Upper lobe of left lung (tissue), 6 donors: ENCODE results near the gene DMBT1. TPM values are rescaled to one million over a fixed set of nuclear protein-coding genes. Genes with fewer than 3 reads are reported as not detected.
A peak's percentile ranks its signal among the peaks of the same experiment; 100 is the strongest.

Source experiments
- ATAC-seq, 2 donors: fragments of 200-7000 bp; cut with Tn5 transposase; one replicate each; pipeline ENCODE4 v1.9.1; 2022; ENCODE audit warnings: mild to moderate bottlenecking in 2 of 2, moderate library complexity in 2 of 2; ENCODE audit not compliant: low FRiP score in 2 of 2
- DNase-seq, 2 donors: peaks; one replicate each; pipeline ENCODE4 v3.0.0-alpha.2; 2019 to 2020
- H3K27ac ChIP-seq, 4 donors: fragments of 200-600 bp; sonication (generic); one replicate each; pipeline ENCODE4 v1.5.1; 2016 to 2019
- H3K27me3 ChIP-seq, 4 donors: fragments of 200-600 bp; sonication (generic); one replicate each; pipeline ENCODE4 v1.5.1; 2017 to 2019
- H3K36me3 ChIP-seq, 4 donors: fragments of 200-600 bp; sonication (generic); one replicate each; pipeline ENCODE4 v1.5.1; 2016 to 2019
- H3K4me1 ChIP-seq, 4 donors: fragments of 200-600 bp; sonication (generic); one replicate each; pipeline ENCODE4 v1.5.1; 2018 to 2019
- H3K4me3 ChIP-seq, 4 donors: fragments of 200-600 bp; sonication (generic); one replicate each; pipeline ENCODE4 v1.5.1; 2017 to 2019; ENCODE audit warnings: mild to moderate bottlenecking in 2 of 4, moderate library complexity in 1 of 4
- H3K9me3 ChIP-seq, 4 donors: fragments of 200-600 bp; sonication (generic); one replicate each; pipeline ENCODE4 v1.5.1; 2018 to 2019
- CTCF ChIP-seq, 6 experiments: fragments of 450-650 bp in 4 of 6; fragments of 200-600 bp in 2 of 6; sonication (generic) in 2 of 6; IDR thresholded peaks; one replicate each; pipeline ENCODE4 v1.5.1; 2016 to 2019; ENCODE audit warnings: antibody characterized with exemption in 6 of 6
- EP300 ChIP-seq, 4 donors: sonication (generic); formaldehyde crosslinking; IDR thresholded peaks; one replicate each; pipeline ENCODE4 v1.5.1; 2017; ENCODE audit warnings: antibody characterized with exemption in 4 of 4, control low read depth in 2 of 4
- POLR2A ChIP-seq, 4 donors: fragments of 450-650 bp; IDR thresholded peaks; one replicate each; pipeline ENCODE4 v1.5.1; 2016 to 2017; ENCODE audit warnings: antibody characterized with exemption in 4 of 4, mild to moderate bottlenecking in 2 of 4
- POLR2AphosphoS5 ChIP-seq, 2 donors: sonication (generic); formaldehyde crosslinking; IDR thresholded peaks; one replicate each; pipeline ENCODE4 v1.5.1; 2017; ENCODE audit warnings: antibody characterized with exemption in 2 of 2
- WGBS, 2 donors: methylation state at CpG; one replicate each; pipeline ENCODE4 v1.1.5; 2017 to 2018; 5-methylcytosine and 5-hydroxymethylcytosine counted together
- total RNA-seq, 6 donors: library from RNA; depleted of rRNA in 4 of 6; stranded (reverse); fragments of >200 nt in 4 of 6; gene quantifications; one replicate each; pipeline versions ENCODE4 v1.1.0 to v1.2.1, GENCODE V29; 2016 to 2021
- donor health status: DM: no; HTN: no; CAD: no; lungs with moderate emphysema.
- donor health status: DM: no; HTN: yes; CAD: no; lungs with severe emphysema.

Gene DMBT1
- total RNA-seq, 6 donors from 2014 or later, result 16.8 to 201 (median 39.4) TPM

GRCh38 chr10:122648599-122649428, 88.3 kb downstream of the DMBT1 start:
- TF ChIP-seq CTCF (IDR thresholded peaks at IDR 0.05), result peak; percentile 26 to 77 (median 67)
- no peak for TF ChIP-seq POLR2AphosphoS5 (IDR thresholded peaks at IDR 0.05)
- WGBS, 2 donors, result 22 to 33% methylated on average over 9 to 10 of the region's 10 CpGs
- Histone ChIP-seq H3K27ac (peak overlapping the region in 1 of 4 donors; percentile 8), H3K4me3 (no peak overlapping the region), H3K36me3 (no peaks in the 10 kb centered on the region), H3K9me3 (no peaks in the 10 kb centered on the region), H3K27me3 (no peaks in the 10 kb centered on the region), H3K4me1 (no peaks in the 10 kb centered on the region)
- ATAC-seq (peak; percentile 52 to 57), DNase-seq (peak in 1 of 2 donors; percentile 60)

GRCh38 chr10:122649903-122650302, 89.3 kb downstream of the DMBT1 start:
- Histone ChIP-seq H3K9me3 (no peaks in the 10 kb centered on the region), H3K27me3 (no peaks in the 10 kb centered on the region), H3K4me1 (peaks cover 0 to 6% (median 2%) of the 10 kb centered on the region in 4 donors), H3K4me3 (no peak overlapping the region), H3K27ac (no peak overlapping the region), H3K36me3 (no peaks in the 10 kb centered on the region)
- no peak for TF ChIP-seq EP300 (IDR thresholded peaks at IDR 0.05)
- TF ChIP-seq POLR2AphosphoS5 (IDR thresholded peaks at IDR 0.05), result no peak
- no peak for TF ChIP-seq CTCF (IDR thresholded peaks at IDR 0.05)
- TF ChIP-seq POLR2A (IDR thresholded peaks at IDR 0.05), result no peak
- DNase-seq (no peak), ATAC-seq (no peak)
- WGBS, 2 donors, result 78 to 88% methylated on average over 5 of the region's 5 CpGs

- ATAC-seq (no peak), DNase-seq (no peak)
- H3K36me3 ChIP-seq, result no peaks in the 10 kb centered on the region
- H3K4me1 ChIP-seq, result peaks cover 0 to 10% (median 6%) of the 10 kb centered on the region in 4 donors
- 69 to 85% methylated on average over 2 of the region's 2 CpGs for WGBS, 2 donors
- no peak for TF ChIP-seq POLR2AphosphoS5 (IDR thresholded peaks at IDR 0.05)
- no peak for TF ChIP-seq EP300 (IDR thresholded peaks at IDR 0.05)
- TF ChIP-seq POLR2A (IDR thresholded peaks at IDR 0.05), result no peak
- TF ChIP-seq CTCF (IDR thresholded peaks at IDR 0.05), result no peak
- H3K27me3 ChIP-seq, result no peaks in the 10 kb centered on the region
- H3K27ac ChIP-seq, result no peak overlapping the region
- no peak overlapping the region for H3K4me3 ChIP-seq
- no peaks in the 10 kb centered on the region for H3K9me3 ChIP-seq
Observed at GRCh38 chr10:122650331-122650730, 89.8 kb downstream of the DMBT1 start.

DNA sequence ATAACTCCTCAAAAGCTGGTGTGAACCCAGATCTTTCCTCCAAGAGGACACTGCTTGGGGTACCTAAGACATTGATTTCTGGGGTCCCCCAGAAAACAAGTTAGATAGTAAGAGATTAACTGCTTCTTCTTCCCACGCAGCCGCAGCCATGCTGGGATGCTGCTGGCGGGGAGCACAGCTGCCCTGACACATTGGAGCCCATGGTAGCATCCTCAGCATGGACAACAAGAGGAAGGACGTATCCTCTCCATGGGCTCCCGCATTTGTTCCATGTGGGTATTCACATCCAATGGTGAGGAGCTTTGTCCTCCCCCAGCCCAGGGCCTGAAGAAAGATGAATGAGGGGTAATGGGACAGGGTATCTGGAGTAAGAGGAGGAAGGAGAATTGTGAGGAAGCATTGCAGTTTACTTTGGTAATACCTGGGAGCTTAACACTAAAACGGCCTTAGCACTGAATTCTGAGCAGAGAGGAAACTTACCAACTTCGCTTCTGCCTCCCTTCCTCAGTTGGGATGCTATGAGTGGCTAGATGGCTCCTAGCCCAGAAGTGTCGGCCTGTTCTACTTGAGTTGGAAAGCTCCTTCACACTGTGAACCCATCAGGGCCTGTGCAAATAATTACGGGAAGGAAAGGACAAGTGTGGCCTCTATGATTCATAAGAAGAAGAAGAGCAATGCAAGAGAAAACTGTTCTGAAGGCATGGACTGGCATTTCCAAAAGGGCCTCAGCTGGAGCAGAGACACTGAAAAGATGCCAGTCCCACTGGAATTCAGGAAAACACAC, 95.2 kb downstream of the DMBT1 start:
- H3K27ac ChIP-seq, result peak overlapping the region in 3 of 4 donors; percentile 24 to 86 (median 65)
- H3K36me3 ChIP-seq, result no peaks in the 10 kb centered on the region

More for the DNA sequence above, 95.2 kb downstream of the DMBT1 start:
- Histone ChIP-seq H3K4me3 (no peak overlapping the region), H3K4me1 (peaks cover 0 to 29% (median 16%) of the 10 kb centered on the region in 4 donors), H3K27me3 (no peaks in the 10 kb centered on the region), H3K9me3 (no peaks in the 10 kb centered on the region)
- peak in 1 of 2 donors; percentile 84 for DNase-seq
- TF ChIP-seq POLR2AphosphoS5 (IDR thresholded peaks at IDR 0.05) (peak; percentile 25 to 58), POLR2A (IDR thresholded peaks at IDR 0.05) (no peak), EP300 (IDR thresholded peaks at IDR 0.05) (peak in 1 of 4 donors; percentile 85), CTCF (IDR thresholded peaks at IDR 0.05) (no peak)
- ATAC-seq, result peak; percentile 52 to 79
- 67 to 77% methylated on average over 6 to 9 of the region's 9 CpGs for WGBS, 2 donors
